GM04504 (cell line): ENCODE measurements around the gene PPFIA3.
"Not testable (repeated sequence)": the region's sequence is repeated elsewhere in the genome, so short reads cannot be mapped to it uniquely, and the experiment has no call there.

Experiments used
- DNase-seq: peaks from one replicate; pipeline ENCODE4 v3.0.0-alpha.2; 2012; ENCODE audit warnings: low read depth

Gene PPFIA3

DNA sequence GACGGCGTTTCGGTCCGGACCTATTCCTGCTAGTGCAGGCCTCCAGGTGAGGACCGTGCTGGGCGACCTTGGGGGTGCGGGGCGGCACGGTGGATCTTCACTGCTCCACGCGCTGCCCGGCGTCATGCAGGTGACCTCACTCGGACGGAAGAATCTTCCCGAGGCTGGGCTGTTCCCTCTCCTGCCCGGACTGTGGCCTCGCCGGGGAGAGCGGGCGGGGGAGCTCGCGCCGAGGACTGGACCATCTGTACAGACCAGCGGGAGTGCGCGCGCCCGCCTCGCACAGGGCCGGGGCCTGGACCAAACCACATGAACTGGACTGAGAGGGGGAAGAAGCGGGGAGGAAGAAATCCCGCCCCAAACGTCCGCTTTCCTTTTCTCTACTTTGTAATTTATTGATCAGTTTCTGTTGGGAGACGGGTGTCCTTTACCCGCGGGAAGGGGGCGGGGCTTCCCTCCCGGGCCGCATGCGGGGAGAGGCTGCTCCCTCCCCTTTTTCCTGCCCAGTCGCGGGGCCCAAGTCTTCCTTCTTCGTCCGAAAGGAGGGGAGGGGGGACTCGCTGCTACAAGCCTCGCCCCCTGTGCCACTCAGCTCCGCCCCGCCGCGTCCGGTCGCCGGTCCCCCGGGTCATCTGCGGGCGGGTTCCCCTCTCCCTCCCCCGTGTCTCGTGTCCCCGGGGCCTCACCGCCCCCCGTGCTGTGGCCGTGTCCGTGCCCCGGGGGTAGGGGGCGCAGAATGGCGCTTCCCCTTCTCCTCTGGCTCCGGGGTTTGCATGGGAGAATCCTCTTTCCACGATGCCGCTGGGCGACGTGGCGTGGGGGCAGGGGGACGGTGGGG is 31.0 kb downstream of the PPFIA3 start:
- DNase-seq, result peak; percentile 46

DNA sequence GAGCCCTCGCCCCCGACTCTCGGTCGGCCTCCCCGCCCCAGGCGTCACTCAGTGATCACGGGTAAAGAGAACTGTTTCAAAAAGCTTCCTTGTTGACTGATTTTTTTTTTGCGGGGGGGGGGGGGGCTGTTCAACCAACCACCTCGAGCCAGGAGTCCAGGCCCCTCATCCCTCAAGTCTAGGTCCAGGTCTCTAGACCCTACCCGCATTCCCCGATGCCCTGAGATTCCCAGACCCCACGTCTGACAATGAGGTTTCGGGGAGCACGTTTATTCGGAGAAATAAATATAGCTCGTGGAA is 31.6 kb downstream of the PPFIA3 start:
- DNase-seq, result no peak

DNA sequence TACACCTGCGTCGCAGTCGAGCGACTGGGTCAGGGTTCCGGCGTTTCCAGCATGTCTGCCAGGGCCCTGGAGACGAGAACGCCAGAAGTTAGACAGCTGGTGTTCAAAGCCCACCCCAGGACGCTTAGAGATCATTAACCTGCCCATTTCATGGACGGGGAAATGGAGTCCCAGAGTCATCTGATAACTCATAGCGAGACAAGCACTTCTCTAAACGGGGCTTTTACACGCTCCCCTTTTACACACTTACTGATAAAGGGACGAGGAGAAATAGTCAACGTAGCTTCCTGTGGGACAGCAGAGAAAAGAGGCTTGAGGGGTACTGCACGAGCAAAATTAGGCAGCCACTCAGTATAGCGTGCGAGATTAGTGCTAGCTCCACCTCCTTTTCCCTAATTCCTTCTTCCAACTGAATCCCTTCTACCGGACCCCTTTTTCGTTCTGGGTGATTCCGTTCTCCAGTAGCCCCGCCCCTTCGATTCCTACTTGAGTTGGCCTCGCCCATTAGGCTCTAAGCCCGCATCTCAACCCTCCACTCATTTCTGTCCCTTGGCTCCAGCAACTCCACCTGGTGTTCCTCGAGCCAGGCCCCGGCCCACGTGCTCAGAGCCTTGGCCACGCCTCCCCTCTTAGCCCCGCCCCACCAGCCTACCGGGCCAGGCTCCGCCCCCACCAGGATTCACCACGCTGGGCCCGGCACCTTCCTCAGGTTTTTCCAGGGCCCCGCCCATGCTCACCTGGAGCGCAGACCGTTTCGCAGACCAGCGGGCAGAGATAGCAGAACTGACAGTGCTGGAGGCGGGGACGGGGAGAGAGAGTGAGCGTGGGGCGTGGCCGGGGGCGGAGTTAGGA is 32.1 kb downstream of the PPFIA3 start:
- DNase-seq, result no peak

DNA sequence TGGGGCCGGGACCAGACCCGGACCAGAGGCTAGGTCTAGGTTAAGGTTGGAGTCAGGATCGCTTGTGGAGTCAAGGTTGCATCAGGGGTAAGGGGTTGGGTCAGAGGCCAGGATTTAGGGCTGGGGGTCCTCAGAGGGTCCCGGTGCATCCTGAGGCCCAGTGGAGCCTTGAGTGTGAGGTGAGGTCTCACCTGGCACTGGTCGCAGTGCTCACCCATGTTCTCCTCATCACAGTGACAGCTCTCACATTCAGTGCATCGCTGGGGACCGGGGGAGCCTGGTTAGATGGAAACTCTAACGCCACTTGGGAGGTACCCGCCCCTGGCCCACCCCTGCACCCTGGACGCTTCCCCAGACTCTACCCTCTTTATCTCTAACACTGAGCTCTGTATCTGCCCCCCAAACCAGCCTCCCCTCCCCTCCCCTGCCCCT is 32.8 kb downstream of the PPFIA3 start:
- no peak for DNase-seq

DNA sequence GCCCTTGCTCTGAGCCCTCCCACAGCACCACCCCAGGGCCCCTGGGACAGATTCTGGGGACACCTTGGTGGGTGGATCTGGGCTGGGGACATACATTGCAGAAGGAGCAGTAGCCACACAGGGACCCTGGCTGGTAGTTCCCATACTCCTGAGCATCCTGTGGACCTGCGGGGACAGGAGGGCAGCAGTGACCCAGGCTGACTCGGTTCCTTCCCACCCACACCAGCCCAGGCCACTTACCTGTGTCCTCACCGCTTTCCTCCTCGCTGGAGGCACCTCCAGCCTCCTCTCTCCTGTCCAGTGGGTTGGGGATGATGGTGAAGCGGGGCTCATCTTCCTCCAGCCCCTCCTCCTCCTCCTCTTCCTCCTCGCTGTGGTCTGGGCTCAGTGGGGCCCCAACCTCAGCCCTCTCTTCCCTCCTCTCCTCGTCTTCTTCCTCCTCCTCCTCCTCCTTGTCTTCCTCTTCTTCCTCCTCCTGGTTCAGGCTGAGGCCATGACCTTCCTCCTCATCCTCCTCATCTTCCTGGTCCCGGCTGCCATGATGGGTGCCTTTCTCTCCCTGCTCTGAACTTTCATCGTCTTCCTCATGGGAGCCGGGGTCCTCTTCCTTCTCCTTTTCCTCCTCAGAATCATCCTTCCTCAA is 33.9 kb downstream of the PPFIA3 start:
- DNase-seq, result no peak

DNA sequence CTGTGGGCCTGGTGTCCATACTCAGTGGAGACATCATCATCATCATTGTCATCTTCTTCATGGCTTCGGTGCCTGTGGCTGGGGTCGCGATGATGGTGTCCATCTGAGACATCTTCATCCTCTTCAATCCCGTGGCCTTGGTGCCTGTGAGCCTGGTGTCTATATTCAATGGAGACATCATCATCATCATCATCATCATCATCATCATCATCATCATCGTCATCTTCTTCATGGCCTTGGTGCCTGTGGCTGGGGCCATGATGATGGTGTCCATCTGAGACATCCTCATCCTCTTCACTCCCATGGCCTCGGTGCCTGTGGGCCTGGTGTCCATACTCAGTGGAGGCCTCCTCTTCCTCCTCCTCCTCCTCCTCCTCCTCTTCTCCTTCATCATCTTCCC is 34.9 kb downstream of the PPFIA3 start:
- no peak for DNase-seq

DNA sequence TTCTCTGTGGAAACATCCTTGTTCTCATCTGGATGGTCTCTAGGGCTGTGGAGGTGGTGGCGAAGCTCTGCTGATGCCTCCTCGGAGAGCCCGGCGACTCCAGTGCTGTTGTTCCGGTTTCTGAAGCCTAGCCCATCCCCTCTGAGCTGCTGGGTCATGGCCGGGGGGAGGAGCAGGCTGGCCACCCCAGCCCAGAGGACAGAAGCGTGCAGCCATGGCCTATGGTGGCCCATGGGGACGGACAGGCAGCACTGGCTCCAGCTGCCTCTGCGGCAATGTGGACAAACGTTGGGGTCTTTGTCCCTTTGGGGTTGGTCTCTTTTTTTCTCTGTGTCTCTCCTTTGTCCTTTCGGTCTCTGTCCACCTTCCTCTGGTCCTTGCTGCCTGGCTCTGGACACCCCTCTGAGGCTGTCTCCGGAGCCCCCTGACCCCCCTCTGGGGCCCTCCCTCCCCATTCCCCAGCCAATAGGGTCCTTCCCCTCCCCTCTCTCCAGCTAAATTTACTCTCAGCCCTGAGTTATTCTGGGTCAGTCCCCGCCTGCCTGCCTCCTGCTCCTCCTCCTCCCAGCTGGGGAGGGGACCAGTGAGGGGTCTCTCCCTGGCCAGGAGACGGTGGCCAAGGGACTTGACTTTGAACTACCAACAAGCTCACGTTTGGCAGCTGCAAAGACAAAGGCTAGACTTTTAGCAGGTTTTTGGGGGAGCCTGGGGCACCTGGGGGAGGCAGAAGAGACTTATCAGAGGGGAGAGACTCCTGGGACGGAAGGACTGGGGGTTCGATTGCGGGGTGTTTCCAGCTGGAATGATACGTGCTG is 35.9 kb downstream of the PPFIA3 start, which contains the start of gene HRC:
Gene HRC, minus strand, starts transcription at position 392 of the 815 bp plus-strand sequence. Its CDS starts 159 bp downstream, at position 233.
- DNase-seq, result no peak

DNA sequence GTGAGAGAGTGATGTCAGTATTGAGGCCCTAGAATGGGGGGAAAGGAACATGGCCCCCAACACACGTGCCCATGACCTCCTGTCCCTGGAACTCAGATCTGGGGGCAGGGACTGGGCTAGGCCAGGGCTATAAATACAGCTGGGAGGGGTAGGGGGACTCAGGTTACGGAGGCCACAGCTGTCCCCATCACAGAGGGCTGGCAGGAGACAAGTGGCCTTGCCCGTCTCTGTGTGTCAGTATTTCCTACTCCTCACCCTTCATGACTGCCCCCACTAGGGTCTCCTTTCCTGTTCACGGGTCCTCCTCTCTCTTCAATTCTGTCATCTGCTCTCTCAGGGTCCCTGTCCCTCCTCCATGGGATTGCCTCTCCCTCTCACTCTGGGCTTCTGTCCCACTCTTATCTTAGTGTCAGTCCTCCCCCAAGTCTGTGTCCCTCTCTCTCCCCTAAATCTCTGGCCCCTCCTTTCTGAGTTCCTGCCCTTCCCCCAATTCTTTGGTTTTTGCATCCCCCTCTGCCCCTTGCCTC is 36.5 kb downstream of the PPFIA3 start:
- no peak for DNase-seq

DNA sequence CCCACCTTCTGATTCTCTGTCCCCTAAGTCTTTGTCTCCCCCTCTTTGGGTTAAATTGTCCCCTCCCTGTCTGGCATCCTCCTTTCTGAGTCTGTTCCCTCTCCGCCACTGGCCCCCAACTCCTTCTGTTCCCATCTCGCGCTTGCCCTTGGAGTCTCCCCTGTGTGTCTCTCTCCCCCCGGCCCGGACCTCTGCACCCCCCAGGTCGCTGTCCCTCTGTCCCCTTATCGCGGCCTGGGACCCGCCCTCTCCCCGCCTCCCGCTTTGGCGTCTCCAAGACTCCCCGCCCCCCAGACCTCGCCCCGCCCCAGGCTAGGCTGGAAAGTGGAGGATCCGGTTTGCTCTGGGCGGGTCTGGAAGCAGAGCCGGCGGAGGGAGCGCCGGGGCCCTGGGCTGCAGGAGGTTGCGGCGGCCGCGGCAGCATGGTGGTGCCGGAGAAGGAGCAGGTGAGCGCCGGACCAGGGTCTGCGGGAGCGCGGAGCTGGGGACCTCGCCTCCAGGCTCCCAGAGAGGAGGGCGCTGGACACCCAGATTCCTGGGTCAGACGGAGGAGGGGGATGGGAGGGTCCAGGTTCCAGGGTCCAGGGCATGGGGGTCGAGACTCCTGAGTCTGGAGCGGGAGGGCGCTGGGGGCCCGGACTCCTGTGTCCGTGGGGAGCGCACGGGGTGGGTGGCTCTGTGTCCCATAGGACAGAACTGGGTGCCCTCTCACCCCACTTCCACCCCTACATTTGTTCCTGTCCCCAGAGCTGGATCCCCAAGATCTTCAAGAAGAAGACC is 38.3 kb downstream of the PPFIA3 start, which contains the start of gene TRPM4:
Gene TRPM4, plus strand, starts transcription at position 348 of the 780 bp plus-strand sequence. Its CDS starts 75 bp downstream, at position 423.
- peak; percentile 47 for DNase-seq

DNA sequence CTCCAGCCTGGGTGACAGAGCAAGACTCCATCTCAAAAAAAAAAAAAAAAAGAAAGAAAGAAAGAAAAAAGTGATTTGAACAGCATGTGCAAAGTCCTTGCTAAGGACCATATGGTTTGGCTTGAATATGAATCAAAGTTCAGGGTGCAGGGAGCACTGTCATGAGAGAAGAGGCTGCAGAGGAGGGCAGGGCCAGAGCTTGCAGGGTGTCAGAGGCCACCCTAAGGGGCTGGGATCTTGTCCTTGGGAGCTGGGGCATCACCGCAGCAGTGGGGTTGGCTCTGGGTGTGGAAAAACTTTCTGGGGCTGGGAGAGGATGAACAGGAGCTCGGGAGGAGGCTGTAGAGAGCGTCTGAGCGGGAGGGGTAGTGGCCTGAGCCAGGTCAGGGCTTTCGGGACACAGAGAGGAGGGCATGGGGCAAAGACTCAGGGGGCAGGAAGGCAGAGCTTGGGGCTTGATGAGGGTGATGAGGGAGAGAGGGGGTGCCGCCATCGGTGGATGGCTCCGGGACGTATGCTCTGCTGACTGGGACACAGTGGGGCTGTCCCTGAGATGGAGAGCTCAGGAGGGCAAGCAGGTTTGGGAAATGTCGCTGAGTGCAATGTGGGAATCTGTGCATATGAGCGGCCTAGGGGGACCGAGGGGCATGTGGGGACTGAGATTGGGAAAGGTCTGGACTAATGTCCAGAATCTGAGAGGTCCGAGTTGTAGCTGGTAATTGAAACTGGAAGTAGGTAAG is 41.3 kb downstream of the PPFIA3 start:
- no peak for DNase-seq

DNA sequence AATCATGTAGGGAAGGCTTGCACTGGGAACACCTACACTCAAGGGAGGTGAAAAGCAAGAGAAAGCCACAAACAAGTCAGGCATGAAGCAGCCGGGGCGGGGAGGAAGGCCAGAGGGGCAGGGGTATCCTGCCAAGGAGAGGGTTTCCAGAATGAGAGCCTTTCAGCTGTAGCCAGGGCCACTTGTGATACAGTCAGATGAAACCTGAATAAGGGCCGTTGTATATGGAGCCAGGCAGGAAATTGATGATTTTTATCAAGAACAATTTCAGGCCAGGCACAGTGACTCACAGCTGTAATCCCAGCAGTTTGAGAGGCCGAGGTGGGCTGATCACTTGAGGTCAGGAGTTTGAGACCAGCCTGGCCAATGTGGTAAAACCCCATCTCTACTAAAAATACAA is 42.6 kb downstream of the PPFIA3 start:
- no peak for DNase-seq

DNA sequence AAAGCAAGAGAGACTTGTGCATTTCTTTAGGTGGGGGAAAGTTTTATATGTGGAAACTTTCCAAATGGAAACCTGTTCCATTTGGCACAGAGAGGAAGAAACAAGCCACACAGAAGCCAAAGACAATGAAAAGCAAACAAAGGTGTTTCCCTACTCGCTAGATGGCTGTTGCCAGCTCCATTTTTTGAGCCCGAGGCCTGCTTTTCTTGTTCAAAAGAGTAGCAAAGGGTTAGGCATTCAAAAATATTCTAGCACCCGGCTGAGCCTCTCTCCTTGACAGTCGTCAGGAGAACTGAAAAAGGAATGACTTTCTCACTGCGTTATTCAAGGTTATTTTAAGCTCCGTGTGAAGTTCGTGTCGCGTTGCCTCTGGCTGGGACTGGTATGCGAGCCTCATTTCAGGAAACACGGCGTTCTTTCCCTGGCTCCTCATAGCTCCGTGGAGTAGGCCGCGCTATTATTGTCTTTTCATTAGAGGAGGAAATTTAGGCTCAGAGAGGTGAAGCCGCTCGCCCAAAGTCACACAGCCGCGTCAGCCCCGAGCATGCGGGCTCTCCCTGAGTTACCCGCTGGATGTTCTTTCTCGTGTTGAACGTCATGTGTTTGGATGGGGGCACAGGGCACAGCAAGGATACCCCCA is 45.9 kb downstream of the PPFIA3 start:
- no peak for DNase-seq

DNA sequence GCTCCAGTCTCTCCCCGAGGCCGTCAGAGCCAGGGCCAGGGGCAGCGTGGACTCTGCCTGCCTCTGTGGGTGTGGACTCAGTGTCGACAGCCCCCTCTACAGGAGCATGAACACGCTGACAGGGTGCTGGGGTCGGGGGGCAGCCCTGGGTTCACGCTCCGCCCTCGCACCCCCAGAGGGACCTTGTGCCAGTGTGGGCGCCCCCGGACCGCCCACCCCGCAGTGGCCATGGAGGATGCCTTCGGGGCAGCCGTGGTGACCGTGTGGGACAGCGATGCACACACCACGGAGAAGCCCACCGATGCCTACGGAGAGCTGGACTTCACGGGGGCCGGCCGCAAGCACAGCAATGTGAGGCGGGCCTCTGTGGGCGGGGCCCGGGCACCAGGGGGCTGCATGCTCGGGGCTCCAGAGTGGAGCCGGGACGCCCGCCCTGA is 46.5 kb downstream of the PPFIA3 start:
- DNase-seq, result no peak

DNA sequence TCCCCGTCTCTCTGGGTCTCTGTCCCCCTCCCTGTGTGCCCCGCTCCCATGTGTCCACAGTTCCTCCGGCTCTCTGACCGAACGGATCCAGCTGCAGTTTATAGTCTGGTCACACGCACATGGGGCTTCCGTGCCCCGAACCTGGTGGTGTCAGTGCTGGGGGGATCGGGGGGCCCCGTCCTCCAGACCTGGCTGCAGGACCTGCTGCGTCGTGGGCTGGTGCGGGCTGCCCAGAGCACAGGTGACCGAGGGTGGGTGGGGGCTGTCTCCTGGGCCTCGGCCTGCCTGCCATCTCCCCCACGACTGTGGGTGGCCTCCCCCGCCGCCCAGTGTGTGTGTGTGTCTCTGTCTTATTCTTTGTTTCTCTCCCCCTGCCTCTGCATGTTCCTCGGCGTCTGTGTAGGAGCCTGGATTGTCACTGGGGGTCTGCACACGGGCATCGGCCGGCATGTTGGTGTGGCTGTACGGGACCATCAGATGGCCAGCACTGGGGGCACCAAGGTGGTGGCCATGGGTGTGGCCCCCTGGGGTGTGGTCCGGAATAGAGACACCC is 48.6 kb downstream of the PPFIA3 start:
- DNase-seq, result no peak

DNA sequence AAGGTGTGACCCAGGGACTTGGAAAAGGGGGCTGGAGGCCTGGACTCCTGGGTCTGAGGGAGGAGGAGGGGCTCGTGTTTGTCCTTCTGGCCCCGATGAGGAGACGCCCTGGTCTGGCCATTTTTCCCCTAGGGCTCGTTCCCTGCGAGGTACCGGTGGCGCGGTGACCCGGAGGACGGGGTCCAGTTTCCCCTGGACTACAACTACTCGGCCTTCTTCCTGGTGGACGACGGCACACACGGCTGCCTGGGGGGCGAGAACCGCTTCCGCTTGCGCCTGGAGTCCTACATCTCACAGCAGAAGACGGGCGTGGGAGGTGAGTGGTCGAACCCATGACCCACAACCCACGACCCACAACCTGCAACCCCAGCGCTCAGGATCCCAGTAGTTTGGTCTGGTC is 49.1 kb downstream of the PPFIA3 start:
- no peak for DNase-seq

DNA sequence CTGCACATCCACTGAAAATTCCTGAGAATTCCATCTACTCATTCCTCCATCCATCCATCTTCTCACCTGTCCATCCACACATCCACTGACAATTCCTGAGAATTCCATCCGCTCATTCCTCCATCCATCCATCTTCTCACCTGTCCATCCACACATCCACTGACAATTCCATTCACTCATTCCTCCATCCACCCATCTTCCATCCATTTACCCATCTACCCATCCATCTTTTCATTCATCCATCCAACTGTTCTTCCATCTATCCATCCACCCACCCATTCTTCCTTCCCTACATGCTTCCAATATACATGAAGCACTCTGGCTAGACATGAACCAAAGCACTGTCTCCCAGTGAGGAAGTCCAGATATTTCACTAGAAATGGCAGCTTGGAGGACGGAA is 53.9 kb downstream of the PPFIA3 start:
- DNase-seq, result no peak

DNA sequence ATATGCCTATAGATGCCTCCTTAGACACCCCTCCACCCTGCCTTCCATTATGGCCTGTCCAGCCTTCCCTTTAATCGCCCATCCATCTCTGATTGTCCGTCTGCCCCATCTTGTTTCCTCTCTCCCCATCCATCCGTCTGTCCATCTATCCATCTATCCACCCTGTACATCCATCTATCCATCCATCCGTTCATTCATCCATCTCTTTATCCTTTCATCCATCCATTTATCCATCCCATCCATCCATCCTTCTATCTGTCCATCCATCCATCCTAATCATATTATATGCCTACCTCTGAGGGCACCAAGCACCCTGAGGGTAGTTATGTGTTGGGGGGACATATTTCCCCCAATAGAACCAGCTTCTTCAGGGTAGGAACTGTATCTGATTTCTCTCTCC is 61.3 kb downstream of the PPFIA3 start:
- DNase-seq, result no peak

DNA sequence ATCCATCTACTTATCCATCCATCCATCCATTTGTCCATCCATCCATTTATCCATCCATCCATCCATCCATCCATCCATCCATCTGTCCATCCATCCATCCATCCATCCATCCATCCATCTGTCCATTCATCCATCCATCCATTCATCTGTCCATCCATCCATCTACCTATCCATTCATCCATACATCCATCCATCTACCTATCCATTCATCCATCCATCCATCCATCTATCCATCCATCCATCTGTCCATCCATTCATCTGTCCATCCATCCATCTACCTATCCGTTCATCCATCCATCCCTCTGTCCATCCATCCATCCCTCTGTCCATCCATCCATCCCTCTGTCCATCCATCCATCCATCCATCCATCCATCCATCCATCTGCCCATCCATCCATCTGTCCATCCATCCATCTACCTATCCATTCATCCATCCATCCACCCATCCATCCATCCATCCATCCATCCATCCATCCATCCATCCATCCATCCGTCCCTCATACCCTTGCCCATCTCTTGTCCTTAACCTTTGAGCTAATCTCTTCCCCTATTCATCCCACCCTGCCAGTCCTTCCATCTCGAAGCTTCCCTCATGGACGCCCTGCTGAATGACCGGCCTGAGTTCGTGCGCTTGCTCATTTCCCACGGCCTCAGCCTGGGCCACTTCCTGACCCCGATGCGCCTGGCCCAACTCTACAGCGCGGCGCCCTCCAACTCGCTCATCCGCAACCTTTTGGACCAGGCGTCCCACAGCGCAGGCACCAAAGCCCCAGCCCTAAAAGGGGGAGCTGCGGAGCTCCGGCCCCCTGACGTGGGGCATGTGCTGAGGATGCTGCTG is 62.9 kb downstream of the PPFIA3 start:
- DNase-seq, result not testable (repeated sequence)
